GM20000 (cell line): ENCODE measurements around the gene ECM1.

Experiments used
- DNase-seq: peaks from one replicate; pipeline ENCODE4 v3.0.0; 2012; ENCODE audit warnings: low spot score
- TF ChIP-seq, protein P1 (sequence below): IDR thresholded peaks from 2 replicates; pipeline ENCODE4 v1.5.1; 2012; ENCODE audit warnings: mild to moderate bottlenecking, control low read depth; ENCODE audit errors: extremely low read depth, missing control alignments

The ECM1 gene

GRCh38 chr1:150545486-150546032 is 37.6 kb downstream of the ECM1 start:
- TF ChIP-seq, protein P1, sequence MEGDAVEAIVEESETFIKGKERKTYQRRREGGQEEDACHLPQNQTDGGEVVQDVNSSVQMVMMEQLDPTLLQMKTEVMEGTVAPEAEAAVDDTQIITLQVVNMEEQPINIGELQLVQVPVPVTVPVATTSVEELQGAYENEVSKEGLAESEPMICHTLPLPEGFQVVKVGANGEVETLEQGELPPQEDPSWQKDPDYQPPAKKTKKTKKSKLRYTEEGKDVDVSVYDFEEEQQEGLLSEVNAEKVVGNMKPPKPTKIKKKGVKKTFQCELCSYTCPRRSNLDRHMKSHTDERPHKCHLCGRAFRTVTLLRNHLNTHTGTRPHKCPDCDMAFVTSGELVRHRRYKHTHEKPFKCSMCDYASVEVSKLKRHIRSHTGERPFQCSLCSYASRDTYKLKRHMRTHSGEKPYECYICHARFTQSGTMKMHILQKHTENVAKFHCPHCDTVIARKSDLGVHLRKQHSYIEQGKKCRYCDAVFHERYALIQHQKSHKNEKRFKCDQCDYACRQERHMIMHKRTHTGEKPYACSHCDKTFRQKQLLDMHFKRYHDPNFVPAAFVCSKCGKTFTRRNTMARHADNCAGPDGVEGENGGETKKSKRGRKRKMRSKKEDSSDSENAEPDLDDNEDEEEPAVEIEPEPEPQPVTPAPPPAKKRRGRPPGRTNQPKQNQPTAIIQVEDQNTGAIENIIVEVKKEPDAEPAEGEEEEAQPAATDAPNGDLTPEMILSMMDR = no peak
- no peak for DNase-seq

- TF ChIP-seq, protein P1 = no peak
- DNase-seq = no peak
Measured at GRCh38 chr1:150546294-150546937, 38.5 kb downstream of the ECM1 start.

DNA sequence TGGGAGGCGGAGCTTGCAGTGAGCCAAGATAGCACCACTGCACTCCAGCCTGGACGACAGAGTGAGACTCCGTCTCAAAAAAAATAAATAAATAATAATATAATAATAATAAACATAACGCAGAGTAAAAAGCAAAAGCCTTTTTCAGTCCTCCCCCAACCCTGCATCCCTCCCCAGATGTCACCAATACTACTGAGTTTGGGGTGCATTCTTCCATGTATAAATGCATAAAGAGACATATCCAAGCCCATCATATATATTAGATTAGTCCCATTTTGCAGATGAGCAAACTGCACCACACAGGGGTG is 40.4 kb downstream of the ECM1 start:
- TF ChIP-seq, protein P1 = no peak
- no peak for DNase-seq

- DNase-seq = peak; percentile 86
- TF ChIP-seq, protein P1 = no peak
Measured at GRCh38 chr1:150548632-150549495, 41.0 kb downstream of the ECM1 start, which contains the start of gene ADAMTSL4. ADAMTSL4 (plus strand) TSS chr1:150549408; CDS start chr1:150552289, 2,881 bp downstream.

- TF ChIP-seq, protein P1 = no peak
- no peak for DNase-seq
Measured at GRCh38 chr1:150549496-150550221, 41.8 kb downstream of the ECM1 start.

DNA sequence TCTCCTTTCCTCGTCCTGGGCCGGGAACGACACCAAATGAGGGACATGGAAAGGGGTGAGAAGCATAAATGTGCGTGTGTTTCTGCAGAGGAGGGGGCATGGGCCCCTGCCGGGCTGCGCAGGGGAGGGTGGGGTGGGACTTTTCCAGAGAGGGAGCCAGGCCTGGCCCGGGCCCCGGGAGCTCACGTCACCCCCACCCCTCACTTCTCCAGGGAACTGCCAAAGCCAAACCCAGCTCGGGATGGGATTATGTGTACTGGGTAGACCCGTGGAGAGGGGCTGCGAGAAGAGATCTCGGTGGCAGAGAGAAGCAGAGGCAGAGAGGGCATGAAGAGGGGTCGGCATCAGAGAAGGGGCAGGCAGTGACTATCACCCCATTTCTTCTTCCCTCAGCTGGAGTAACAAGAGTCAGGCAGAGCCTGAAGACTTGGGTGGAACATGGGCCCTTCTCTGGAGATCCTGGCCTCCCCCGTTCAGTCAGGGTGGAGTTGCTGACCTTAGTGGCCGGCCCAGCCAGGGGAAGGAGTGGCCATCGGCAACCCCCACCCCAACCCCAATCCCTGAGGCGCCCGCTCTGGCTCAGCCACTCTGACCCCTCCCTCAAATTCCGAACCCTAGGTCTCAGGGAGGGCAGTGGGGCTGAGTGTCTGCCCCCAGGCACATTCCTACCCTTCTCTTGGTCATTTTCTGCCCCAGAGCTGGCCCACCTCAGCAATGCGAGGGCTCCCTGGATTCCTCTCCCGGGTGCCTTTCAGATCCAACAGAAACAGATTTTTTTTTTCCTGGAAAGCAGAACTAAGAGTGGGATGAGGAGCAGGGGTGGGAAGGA is 42.5 kb downstream of the ECM1 start:
- TF ChIP-seq, protein P1 = no peak
- DNase-seq = no peak
